HG02970 (cell line): Measurements from ENCODE around the gene SHISA8.

Experiments
- ATAC-seq: cut with Tn5 transposase; IDR thresholded peaks from one replicate; pipeline ENCODE4 v1.9.1; 2021; ENCODE audit warnings: mild to moderate bottlenecking, moderate library complexity, moderate number of reproducible peaks; ENCODE audit not compliant: unreplicated experiment, low FRiP score

The SHISA8 gene

GRCh38 chr22:41915786-41916493 lies 1.1 kb upstream of the SHISA8 start:
- no peak for ATAC-seq

DNA sequence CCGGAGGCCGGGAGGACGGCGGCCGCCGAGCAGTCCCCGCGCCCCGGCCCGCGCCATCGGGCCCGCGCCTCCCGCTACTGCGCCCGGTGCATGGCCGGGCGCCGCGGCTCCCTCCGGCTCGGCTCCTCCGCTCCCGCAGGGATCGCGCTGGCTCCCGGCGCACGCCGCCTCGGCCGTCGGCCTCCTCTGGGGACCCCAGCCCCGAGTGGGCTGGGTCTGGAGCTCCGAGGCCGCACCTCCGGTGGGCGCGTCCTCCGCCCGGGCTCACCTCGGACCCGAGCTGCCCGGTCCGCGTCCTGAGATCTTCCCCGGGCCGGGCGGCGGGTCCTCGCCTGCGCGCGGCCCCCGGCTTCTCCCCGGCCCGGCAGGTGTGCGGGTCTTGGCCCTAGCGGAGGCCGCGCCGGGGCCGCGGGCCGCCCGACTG lies 251 bp downstream of the SHISA8 start:
- ATAC-seq: no peak

DNA sequence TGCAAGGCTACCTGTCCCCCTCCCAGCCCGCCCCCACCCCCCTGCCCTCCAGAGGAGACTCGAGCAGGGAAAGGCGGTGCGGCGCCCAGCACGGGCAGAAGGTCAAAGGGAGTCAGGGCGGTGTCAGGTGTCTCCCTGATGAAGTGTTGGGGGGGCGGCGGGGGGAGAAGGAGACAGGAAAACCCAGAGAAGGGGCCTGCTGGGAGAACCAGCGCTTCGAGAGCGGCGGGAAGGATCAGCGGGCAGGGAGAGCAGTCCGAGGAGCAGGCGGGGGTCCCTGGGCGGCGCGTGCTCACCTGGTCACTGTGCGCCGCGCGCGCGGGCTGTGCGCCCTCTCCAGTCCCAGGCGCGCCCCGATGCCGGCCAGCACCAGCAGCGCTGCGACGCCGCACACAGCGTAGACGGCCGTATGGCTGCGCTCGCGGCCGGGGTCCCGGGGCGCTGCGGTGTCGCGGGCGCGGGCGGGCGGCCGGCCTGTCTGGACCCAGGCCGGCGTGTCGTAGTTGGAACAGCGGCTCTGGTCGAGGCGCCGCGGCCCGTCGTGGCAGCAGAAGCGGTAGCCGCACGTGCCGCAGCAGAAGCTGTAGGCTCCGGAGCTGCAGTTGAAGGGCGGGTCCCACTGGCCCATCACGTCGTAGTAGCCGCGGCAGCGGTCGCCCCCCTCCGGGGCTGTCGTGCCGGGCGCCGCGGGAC lies 886 bp downstream of the SHISA8 start:
- no peak for ATAC-seq

- ATAC-seq: no peak
Observed at GRCh38 chr22:41913040-41913719, 1.7 kb downstream of the SHISA8 start.

DNA sequence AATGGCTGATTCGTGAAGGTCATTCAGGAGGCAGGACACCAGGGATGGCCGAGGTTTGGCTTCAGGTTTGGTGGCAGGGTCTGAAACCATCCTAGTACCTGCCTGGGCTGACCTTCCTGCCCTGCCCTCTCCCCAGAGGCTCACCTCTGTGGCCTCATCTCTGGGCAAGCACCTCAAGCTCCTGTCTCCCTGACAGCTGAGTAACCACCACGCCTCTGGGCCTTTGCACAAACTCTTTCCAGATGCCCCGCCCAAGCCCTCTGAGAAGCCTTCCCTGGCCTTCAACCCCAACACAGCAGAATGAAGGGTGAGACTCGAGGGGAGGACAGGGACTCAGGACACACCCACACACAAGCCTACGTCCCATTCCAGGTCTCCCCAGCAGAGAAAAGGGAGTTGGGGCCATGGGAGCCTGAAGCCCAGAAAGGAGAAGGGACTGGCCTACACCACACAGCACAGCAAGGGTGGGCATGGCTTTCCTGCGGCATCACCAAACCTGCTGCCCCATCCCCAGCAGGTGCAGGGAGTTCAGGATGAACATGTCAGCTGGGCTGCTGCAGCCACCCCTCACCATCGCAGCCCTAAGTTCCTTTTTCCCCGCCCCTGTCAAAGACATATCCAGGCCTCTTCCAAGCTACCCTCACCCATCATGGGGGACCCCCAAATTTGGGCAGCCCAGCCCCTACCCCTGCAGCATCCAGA lies 2.4 kb downstream of the SHISA8 start:
- no peak for ATAC-seq

- ATAC-seq: no peak
Observed at GRCh38 chr22:41911001-41911611, 3.8 kb downstream of the SHISA8 start.

- ATAC-seq: no peak
Observed at GRCh38 chr22:41910050-41911000, 4.5 kb downstream of the SHISA8 start.

DNA sequence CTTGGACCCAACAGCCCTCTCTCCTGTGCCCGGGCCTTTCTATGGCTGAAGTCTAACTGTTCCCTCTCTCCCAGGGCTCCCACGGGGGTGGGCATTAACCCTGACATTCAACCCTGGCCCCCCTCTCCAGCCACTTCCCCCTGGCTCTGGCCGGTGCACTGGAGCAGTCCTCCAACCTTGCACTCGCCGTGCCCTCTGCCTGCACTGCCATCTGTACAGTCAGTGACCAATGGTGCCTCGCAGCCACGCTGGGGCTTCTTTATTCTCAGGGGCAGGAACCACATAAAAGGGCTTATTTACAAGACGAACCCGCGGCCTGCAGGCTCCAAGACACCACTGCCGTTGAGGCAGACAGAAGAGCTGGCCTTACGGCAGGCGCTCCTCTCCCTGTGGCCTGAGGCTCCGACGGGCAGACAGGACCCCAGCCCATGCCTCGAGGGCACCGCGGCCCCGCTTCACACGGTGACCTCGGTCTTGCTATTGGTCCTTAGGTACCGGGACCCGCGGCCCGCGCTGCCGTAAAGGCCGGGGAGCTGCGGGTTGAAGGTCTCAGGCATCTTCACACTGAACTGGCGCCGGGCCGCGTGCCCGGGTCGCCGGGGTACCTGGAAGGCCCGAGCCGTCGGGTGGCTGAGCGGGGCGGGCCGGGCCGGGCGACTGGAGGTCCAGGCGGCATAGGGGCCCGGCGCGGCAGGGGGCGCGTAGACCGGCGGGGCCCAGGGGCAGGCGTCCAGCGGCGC lies 5.4 kb downstream of the SHISA8 start:
- ATAC-seq: no peak

GRCh38 chr22:41908411-41909309 lies 6.2 kb downstream of the SHISA8 start:
- ATAC-seq: no peak

DNA sequence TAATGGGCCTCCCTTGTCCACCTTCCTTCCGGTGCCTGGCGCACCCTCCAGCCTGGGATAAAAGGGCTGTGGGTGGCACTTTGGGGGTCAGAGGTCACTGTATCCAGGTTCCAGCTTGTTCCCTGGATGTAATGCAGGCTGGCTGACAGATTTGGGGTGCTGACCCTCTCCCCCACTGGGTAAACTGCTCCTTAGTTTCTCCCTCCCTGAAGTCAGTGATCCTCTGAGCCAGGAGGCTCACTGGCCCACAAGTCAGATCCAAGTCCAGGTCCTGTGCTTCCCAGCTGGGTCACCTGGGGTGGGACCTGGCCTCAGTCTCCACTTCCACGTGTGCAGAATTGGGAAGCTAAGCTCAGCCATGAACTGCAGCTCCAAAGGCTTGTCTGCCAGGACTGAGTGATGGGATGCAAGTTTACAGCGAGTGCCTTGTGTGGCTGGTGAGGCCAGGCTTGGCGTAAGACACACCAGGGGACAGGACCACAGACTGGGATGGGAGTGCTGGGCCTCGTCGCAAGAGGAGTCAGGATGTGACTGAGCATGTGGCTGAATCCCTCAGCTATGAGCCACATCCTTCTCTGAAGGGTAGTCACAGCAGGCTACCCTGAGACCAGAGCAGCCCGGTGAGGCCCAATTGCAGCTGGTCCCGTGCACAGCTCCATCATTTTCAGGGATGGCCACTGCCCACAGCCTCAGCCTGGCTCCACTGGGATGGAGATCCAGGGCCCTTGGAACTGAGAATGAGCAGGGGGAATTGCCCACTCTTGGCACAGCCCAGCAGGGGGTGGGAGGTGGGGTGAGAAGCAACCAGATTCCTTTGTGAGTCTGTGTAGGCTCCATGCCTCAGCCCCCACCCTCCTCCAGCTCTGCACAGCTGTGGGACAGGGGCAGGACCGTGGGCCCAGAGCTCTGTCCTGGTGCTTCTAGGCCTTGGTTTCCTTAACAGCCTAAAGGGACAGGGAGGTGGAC lies 7.2 kb downstream of the SHISA8 start:
- ATAC-seq: no peak

- no peak for ATAC-seq
Observed at GRCh38 chr22:41906822-41907221, 8.1 kb downstream of the SHISA8 start.

GRCh38 chr22:41905411-41906202 lies 9.3 kb downstream of the SHISA8 start:
- no peak for ATAC-seq

DNA sequence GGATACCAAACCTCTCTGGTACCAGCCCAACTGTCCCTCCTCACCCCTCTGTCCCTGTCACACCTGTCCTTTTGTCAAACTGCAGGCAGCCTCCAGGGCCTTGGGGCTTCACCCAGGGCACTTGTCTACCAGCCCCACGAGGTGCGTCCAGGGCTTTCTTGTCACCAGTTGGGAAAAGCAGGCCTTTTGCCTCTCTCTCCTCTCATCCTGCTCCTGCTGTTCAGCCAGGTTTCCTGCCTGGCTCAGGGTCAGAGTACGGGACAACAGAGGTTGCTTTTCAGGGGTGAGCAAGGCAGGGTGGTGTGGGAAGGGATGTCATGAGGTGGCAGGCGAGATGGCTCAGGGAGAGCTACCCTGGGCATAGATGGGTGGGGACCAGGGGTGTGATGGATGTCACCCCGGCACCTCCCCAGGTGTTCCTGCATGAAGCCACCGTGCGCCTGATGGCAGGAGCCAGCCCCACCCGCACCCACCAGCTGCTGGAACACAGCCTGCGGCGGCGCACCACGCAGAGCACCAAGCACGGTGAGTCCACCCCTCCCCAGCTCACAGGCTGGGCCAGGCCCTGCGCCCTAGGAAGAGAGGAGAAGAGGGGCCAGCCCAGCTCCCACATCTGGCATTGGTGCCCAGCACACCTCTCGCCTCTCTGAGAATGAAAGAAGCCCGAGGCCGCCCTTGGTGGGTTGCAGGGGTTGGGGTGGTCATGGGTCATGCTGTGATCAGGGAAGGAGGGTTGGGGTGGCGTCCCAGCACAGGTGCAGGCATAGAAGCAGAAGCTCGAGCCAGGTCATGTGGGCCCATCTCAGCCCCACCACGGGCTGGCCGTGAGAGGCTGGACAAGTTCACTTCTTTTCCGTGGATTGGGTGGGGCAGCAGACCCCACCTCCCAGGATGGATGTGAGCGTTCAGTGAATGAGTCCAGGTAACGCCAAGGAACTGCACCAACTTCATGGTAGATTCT lies 10.1 kb downstream of the SHISA8 start:
- no peak for ATAC-seq

DNA sequence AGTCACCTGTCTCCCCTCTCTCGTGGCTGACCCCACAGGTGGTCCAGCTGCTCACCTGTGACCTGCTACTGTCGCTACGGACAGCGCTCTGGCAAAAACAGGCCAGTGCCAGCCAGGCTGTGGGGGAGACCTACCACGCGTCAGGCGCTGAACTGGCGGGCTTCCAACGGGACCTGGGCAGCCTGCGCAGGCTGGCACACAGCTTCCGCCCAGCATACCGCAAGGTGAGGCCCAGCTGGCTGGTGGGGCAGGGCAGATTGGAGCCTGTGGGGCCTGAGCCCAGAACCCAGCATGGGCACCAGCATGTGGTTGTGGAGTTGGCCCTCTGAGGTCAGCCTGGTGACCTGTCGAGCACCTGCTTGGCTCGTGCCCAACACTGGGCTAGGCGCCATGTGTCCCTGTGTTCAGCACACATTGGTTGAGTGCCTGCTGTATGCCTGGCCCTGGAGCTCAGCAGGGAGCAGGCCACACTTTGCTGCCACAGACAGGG lies 11.9 kb downstream of the SHISA8 start:
- ATAC-seq: no peak

- ATAC-seq: no peak
Observed at GRCh38 chr22:41902016-41902415, 12.9 kb downstream of the SHISA8 start.
